A549 (cell line): ENCODE data around the gene DHRS7B. TPM values are rescaled to one million over a fixed set of nuclear protein-coding genes. Genes with fewer than 3 reads are reported as not detected.
A peak's percentile ranks its signal among the peaks of the same experiment; 100 is the strongest.

Experiments used
- ATAC-seq, 2 experiments: fragments of 200-7000 bp in 1 of 2; fragments of >200 bp in 1 of 2; cut with Nextera tagmentation in 1 of 2; cut with Tn5 transposase in 1 of 2; 3 replicates each; pipeline versions ENCODE4 v1.8.0 to v1.9.1; 2018 to 2020; ENCODE audit warnings: mild to moderate bottlenecking in 1 of 2, moderate library complexity in 1 of 2
- CTCF ChIA-PET: fragments of 300-600 bp; sonication (Branson Sonifier 250); formaldehyde crosslinking; extraction: SDS; loops from one replicate; lab custom pipeline; 2021; ENCODE audit warnings: antibody characterized with exemption, inconsistent platforms; lab: Yijun Ruan, JAX
- POLR2A ChIA-PET: fragments of 350-600 bp; formaldehyde crosslinking; extraction: SDS; loops from one replicate; lab custom pipeline; 2021; ENCODE audit warnings: antibody characterized with exemption, inconsistent platforms; lab: Yijun Ruan, JAX
- DNase-seq, 2 experiments: peaks; one replicate each; pipeline versions ENCODE4 v3.0.0 to v3.0.0-alpha.2; 2011 to 2016; ENCODE audit warnings: low read depth in 1 of 2, low spot score in 1 of 2
- FAIRE-seq: peaks from 2 replicates; lab custom pipeline; 2011; peaks lifted over from hg19 to GRCh38; lab: Jason Lieb, UNC
- H3K27ac ChIP-seq, 2 experiments: fragments of >200 bp; sonication (Bioruptor Twin); formaldehyde crosslinking; 3 replicates each; pipeline ENCODE4 v1.5.1; 2016 to 2017
- H3K4me1 ChIP-seq: fragments of >200 bp; sonication (Bioruptor Twin); formaldehyde crosslinking; 3 replicates; pipeline ENCODE4 v1.6.1; 2016
- H3K4me2 ChIP-seq: fragments of >200 bp; sonication (Bioruptor Twin); formaldehyde crosslinking; 3 replicates; pipeline ENCODE4 v1.6.1; 2016
- H3K4me3 ChIP-seq: fragments of >200 bp; sonication (Bioruptor Twin); formaldehyde crosslinking; 3 replicates; pipeline ENCODE4 v1.5.1; 2016
- H3K9me3 ChIP-seq: fragments of >200 bp; sonication (Bioruptor Twin); formaldehyde crosslinking; 3 replicates; pipeline ENCODE4 v1.6.1; 2016
- CBX2 ChIP-seq: fragments of 200-600 bp; sonication (generic); IDR thresholded peaks from 2 replicates; pipeline ENCODE4 v1.6.1; 2016; ENCODE audit warnings: low read depth, mild to moderate bottlenecking, borderline replicate concordance
- CHD2 ChIP-seq: fragments of 150-350 bp; IDR thresholded peaks from 2 replicates; pipeline ENCODE4 v1.6.1; 2014; ENCODE audit warnings: low read length; ENCODE audit not compliant: partially characterized antibody
- EP300 ChIP-seq, 2 experiments: fragments of >200 bp; sonication (Bioruptor Twin); formaldehyde crosslinking; IDR thresholded peaks; 2 replicates in 1 of 2; 3 replicates in 1 of 2; pipeline ENCODE4 v1.6.1; 2016 to 2017
- ESRRA ChIP-seq: fragments of 150-350 bp; IDR thresholded peaks from 2 replicates; pipeline ENCODE4 v1.6.1; 2014; ENCODE audit warnings: mild to moderate bottlenecking, low read length, borderline replicate concordance
- FOSB ChIP-seq: fragments of 250-450 bp; sonication (Bioruptor Pico); IDR thresholded peaks from 2 replicates; pipeline ENCODE4 v1.5.0; 2020; ENCODE audit warnings: mild to moderate bottlenecking, moderate library complexity
- HOXB13 ChIP-seq: fragments of 250-450 bp; sonication (Bioruptor Pico); IDR thresholded peaks from 2 replicates; pipeline ENCODE4 v1.5.0; 2020; ENCODE audit warnings: low read depth, mild to moderate bottlenecking, moderate library complexity
- JUNB ChIP-seq: fragments of >200 bp; sonication (Bioruptor Twin); formaldehyde crosslinking; IDR thresholded peaks from 2 replicates; pipeline ENCODE4 v1.6.1; 2016
- MAZ ChIP-seq: fragments of 150-350 bp; IDR thresholded peaks from 2 replicates; pipeline ENCODE4 v1.6.1; 2014; ENCODE audit warnings: antibody characterized with exemption, low read depth, low read length, borderline replicate concordance
- POLR2AphosphoS2 ChIP-seq: conservative IDR thresholded peaks from 2 replicates; pipeline ENCODE4 v1.6.1; 2012; ENCODE audit warnings: low read length, improper control_type of control experiment, inconsistent platforms
- RARB ChIP-seq: fragments of 250-450 bp; sonication (Bioruptor Pico); IDR thresholded peaks from 2 replicates; pipeline ENCODE4 v1.8.0; 2021; ENCODE audit warnings: mild to moderate bottlenecking, moderate library complexity
- TFCP2L1 ChIP-seq: fragments of 250-450 bp; sonication (Bioruptor Pico); IDR thresholded peaks from 2 replicates; pipeline ENCODE4 v1.5.0; 2021; ENCODE audit warnings: mild to moderate bottlenecking
- ZC3H11A ChIP-seq: fragments of 450-650 bp; IDR thresholded peaks from 2 replicates; pipeline ENCODE4 v1.6.1; 2014; ENCODE audit warnings: antibody characterized with exemption, mild to moderate bottlenecking
- WGBS: methylation state at CpG from one replicate; pipeline ENCODE4 v1.1.6; 2017; ENCODE audit errors: missing lambda C conversion rate; 5-methylcytosine and 5-hydroxymethylcytosine counted together
- polyA plus RNA-seq, 4 experiments: library from polyadenylated mRNA; depleted of rRNA in 3 of 4; stranded (reverse); fragments of >200 nt; fragmentation: RNase III in 1 of 4; extraction: RNeasy Plus Mini Kit Qiagen cat#74134 plus additional on column Dnase treatment in 1 of 4; gene quantifications; 2 replicates in 3 of 4; 3 replicates in 1 of 4; pipeline ENCODE4 v1.2.3, GENCODE V29; 2011 to 2017
- TF ChIP-seq, protein P1 (sequence below): fragments of >200 bp; sonication (Bioruptor Twin); formaldehyde crosslinking; IDR thresholded peaks from 2 replicates; pipeline ENCODE4 v1.6.1; 2016
- TF ChIP-seq, protein P2 (sequence below): fragments of 150-350 bp; IDR thresholded peaks from 2 replicates; pipeline ENCODE4 v1.6.1; 2014; ENCODE audit warnings: low read depth, mild to moderate bottlenecking, low read length

The DHRS7B gene
- polyA plus RNA-seq, 2 of the 4 experiments (the other 2 are of a cell fraction) = 23.6 to 25.4 TPM

DNA sequence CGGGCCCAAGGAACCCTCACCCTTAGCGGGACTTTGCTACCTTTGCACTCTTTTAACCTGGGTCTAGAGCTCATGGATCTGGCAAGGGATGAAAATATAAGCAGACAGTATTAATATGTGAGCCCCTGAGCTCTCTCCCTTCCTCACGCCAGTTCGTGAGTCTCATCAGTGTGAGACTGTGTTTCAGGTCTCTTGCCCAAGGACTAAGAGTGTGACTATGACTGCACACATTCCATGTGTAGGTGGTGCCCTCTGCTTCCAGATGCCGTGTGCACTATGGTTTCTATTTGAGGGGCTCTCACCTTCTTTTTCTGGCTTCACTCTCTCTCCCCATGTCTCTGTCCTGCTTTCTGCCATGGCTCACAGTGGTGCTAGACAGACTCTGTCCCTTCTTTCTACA lies 40.5 kb downstream of the DHRS7B start:
- POLR2A ChIA-PET = no interaction called here
- peak in 1 of 2 experiments; percentile 24; a peak in 1 of 6 replicates for ATAC-seq

DNA sequence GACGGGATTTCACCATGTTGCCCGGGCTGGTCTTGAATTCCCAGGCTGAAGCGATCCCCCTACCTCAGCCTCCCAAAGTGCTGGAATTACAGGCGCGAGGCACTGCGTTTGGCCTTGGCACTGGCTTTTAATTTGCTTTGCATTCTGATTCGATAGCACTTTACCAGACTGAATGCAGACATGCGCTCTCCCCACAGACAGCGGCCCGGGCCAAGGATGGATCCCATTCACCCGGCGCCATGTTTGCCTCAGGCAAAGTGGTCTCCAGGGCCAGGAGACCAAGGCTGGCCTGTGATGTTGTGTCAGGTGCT lies 41.7 kb downstream of the DHRS7B start:
- POLR2A ChIA-PET = no interaction called here
- ATAC-seq = no peak

More for the DNA sequence above, 40.5 kb downstream of the DHRS7B start:
- CTCF ChIA-PET = interaction anchor here (1.7 to 1.9 kb wide), 3 partner anchors 14 to 48 kb away, joined by 3 to 6 read pairs (median 5); no protein-coding TSS in a partner anchor
- 78% methylated on average over 5 of the region's 5 CpGs for WGBS
- no peak for DNase-seq
- TF ChIP-seq, protein P1, sequence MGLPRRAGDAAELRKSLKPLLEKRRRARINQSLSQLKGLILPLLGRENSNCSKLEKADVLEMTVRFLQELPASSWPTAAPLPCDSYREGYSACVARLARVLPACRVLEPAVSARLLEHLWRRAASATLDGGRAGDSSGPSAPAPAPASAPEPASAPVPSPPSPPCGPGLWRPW = no peak
- no peak for TF ChIP-seq ZC3H11A
- no peak for TF ChIP-seq RARB (CRISPR knock-in tag)
- no peak for TF ChIP-seq FOSB
- no peak for TF ChIP-seq TFCP2L1 (CRISPR knock-in tag)
- TF ChIP-seq, protein P2, sequence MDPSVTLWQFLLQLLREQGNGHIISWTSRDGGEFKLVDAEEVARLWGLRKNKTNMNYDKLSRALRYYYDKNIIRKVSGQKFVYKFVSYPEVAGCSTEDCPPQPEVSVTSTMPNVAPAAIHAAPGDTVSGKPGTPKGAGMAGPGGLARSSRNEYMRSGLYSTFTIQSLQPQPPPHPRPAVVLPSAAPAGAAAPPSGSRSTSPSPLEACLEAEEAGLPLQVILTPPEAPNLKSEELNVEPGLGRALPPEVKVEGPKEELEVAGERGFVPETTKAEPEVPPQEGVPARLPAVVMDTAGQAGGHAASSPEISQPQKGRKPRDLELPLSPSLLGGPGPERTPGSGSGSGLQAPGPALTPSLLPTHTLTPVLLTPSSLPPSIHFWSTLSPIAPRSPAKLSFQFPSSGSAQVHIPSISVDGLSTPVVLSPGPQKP = no peak
- no peak for TF ChIP-seq POLR2AphosphoS2
- no peak for TF ChIP-seq JUNB
- TF ChIP-seq HOXB13 = no peak
- TF ChIP-seq, all 56 proteins: peak for 0
- no peak for FAIRE-seq
- no peak overlapping the region for H3K4me3 ChIP-seq
- peaks cover 4% of the 10 kb centered on the region; the same call in 1 of the 3 replicates for H3K4me1 ChIP-seq
- H3K4me2 ChIP-seq = no peak overlapping the region
- no peak overlapping the region for H3K27ac ChIP-seq
- H3K9me3 ChIP-seq = no peaks in the 10 kb centered on the region

DNA sequence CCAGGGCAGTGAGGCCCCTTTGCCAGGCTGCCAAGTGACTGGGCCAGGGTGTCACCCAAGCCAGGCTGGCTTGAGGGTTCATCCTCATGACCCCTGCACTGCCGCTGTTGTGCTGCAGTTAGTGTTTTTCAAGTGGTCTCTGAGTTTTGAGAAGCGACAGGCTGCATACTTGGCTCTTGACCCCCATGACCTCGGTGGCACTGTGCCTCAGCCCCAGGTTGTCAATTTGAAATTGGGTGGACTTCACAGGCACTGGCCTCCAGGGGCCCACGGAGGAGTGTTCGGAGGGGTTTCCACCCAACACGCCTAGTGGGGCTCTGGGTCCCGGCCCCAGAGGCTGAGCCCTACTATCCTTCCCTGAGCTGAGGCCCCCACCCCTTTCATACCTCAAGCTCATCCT lies 42.7 kb downstream of the DHRS7B start:
- ChIA-PET POLR2A (no interaction called here), CTCF (interaction anchor here (0.9 to 1.7 kb wide), 3 partner anchors 9 to 110 kb away, joined by 3 to 5 read pairs (median 3); no protein-coding TSS in a partner anchor)
- no peaks in the 10 kb centered on the region for H3K9me3 ChIP-seq
- 88% methylated on average over 5 of the region's 7 CpGs for WGBS
- FAIRE-seq = no peak
- H3K4me1 ChIP-seq = no peaks in the 10 kb centered on the region
- TF ChIP-seq CBX2 (no peak), CHD2 (no peak)
- TF ChIP-seq, all 56 proteins: peak for 0
- no peak overlapping the region for H3K4me2 ChIP-seq
- ATAC-seq (no peak), DNase-seq (no peak)
- H3K27ac ChIP-seq = no peak overlapping the region
- H3K4me3 ChIP-seq = no peak overlapping the region

More for the DNA sequence above, 41.7 kb downstream of the DHRS7B start:
- FAIRE-seq (no peak), DNase-seq (no peak)
- WGBS = 95% methylated on average over 12 of the region's 12 CpGs
- Histone ChIP-seq H3K4me2 (no peak overlapping the region), H3K4me1 (no peaks in the 10 kb centered on the region), H3K27ac (no peak overlapping the region), H3K9me3 (no peaks in the 10 kb centered on the region), H3K4me3 (no peak overlapping the region)
- no peak for TF ChIP-seq EP300 (IDR thresholded peaks at IDR 0.05)
- CTCF ChIA-PET = interaction anchor here (1.7 kb wide), 2 partner anchors 10 to 13 kb away, joined by 3 to 5 read pairs; no protein-coding TSS in a partner anchor

DNA sequence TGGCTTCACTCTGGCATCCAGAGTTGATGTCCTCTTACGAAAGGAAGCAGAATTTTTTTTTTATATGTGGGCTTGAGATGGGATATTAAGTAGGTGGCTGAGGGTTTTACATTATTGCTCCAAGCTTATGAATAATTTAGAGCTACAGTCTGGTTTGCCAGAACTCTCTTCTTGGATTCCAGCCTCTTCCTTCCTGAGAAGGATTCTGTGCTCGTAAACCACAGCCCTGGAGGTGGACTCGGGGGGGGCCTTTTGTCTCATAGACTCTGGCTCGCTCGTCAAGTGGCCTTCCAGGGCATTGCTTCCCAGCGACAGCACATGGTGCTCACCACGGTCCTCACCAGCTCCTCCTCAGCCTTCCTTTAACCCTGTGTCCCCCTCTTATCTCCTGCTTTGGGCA lies 44.0 kb downstream of the DHRS7B start:
- POLR2A ChIA-PET = no interaction called here
- no peak for FAIRE-seq

DNA sequence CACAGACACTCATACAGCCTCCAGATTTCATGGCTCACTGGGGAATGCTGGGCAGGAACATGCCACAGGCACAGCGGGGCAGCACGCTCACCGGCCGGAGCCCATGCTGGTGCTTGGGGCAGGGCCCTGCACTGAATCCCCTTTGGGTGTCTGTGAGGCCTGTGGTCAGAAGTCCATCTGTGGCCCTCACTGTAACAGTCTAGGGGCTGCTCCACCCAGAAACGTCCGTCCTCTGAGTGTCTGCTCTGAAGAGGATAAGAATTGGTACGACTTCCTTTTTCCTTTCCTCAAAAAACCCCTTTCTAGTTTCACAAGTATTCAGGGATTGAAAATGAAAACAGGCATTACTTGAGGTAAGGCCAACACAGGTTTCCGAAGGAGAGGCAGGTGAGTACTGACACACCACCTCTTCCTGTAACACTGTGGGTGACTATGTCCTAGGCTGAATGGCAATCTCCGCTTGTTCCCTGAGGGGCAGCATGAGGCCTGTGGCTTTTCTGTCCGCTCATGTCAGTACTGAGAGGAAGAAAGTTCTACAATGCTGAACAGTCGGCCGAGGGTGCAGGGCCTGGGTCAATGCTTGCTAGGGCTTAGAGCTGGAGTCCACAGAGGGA lies 44.7 kb downstream of the DHRS7B start:
- FAIRE-seq (no peak), ATAC-seq (no peak), DNase-seq (no peak)
- Histone ChIP-seq H3K27ac (no peak overlapping the region), H3K4me2 (no peak overlapping the region), H3K9me3 (no peaks in the 10 kb centered on the region), H3K4me1 (no peaks in the 10 kb centered on the region), H3K4me3 (no peak overlapping the region)
- TF ChIP-seq MAZ = no peak
- ChIA-PET CTCF (interaction anchor here (1.4 kb wide), 1 partner anchor 15 kb away, joined by 3 read pairs; no protein-coding TSS in a partner anchor), POLR2A (no interaction called here)
- WGBS = 92% methylated on average over 12 of the region's 12 CpGs

More for the DNA sequence above, 44.0 kb downstream of the DHRS7B start:
- no peak overlapping the region for H3K27ac ChIP-seq
- no peak overlapping the region for H3K4me2 ChIP-seq
- no peaks in the 10 kb centered on the region for H3K9me3 ChIP-seq
- CTCF ChIA-PET = interaction anchor here (1.4 kb wide), 1 partner anchor 16 kb away, joined by 3 read pairs; no protein-coding TSS in a partner anchor
- ATAC-seq (no peak), DNase-seq (no peak)
- TF ChIP-seq ESRRA (no peak), TFCP2L1 (CRISPR knock-in tag) (no peak), CHD2 (no peak)
- WGBS = 84% methylated on average over 7 of the region's 7 CpGs
- no peak overlapping the region for H3K4me3 ChIP-seq
- H3K4me1 ChIP-seq = no peaks in the 10 kb centered on the region
